Neutrophil (primary cell): ENCODE data around the gene SAP30BP.

ENCODE experiments used
- H3K27ac ChIP-seq: fragments of 200-600 bp; sonication (generic); 2 replicates; pipeline ENCODE4 v1.5.1; 2016; ENCODE audit warnings: mild to moderate bottlenecking, moderate library complexity
- H3K27me3 ChIP-seq: fragments of 200-600 bp; sonication (generic); 2 replicates; pipeline ENCODE4 v1.6.0; 2016; ENCODE audit warnings: mild to moderate bottlenecking
- H3K36me3 ChIP-seq: fragments of 200-600 bp; sonication (generic); 2 replicates; pipeline ENCODE4 v1.5.1; 2017
- H3K4me1 ChIP-seq, 2 experiments: fragments of 200-600 bp in 1 of 2; sonication (generic) in 1 of 2; 1 replicate in 1 of 2; 2 replicates in 1 of 2; pipeline versions ENCODE4 v1.5.1 to v1.6.1; 2013 to 2016; ENCODE audit warnings: low read depth in 1 of 2, low read length in 1 of 2, mild to moderate bottlenecking in 1 of 2, moderate library complexity in 1 of 2; ENCODE audit not compliant: control insufficient read depth in 1 of 2, insufficient read depth in 1 of 2
- H3K4me3 ChIP-seq, 2 experiments: fragments of 200-600 bp in 1 of 2; sonication (generic) in 1 of 2; 1 replicate in 1 of 2; 2 replicates in 1 of 2; pipeline ENCODE4 v1.5.1; 2013 to 2016; ENCODE audit warnings: low read depth in 1 of 2, low read length in 1 of 2, mild to moderate bottlenecking in 1 of 2, moderate library complexity in 1 of 2
- H3K9me3 ChIP-seq: fragments of 200-600 bp; sonication (generic); 2 replicates; pipeline ENCODE4 v1.5.1; 2016
- CTCF ChIP-seq: fragments of 200-600 bp; sonication (generic); IDR thresholded peaks from 2 replicates; pipeline ENCODE4 v1.5.1; 2016; ENCODE audit warnings: antibody characterized with exemption

The SAP30BP gene

GRCh38 chr17:75642182-75642783, 24.9 kb upstream of the SAP30BP start:
- H3K9me3 ChIP-seq: no peaks in the 10 kb centered on the region
- H3K4me3 ChIP-seq: no peak overlapping the region
- no peak for TF ChIP-seq CTCF
- H3K36me3 ChIP-seq: peaks cover 12% of the 10 kb centered on the region
- H3K27me3 ChIP-seq: no peaks in the 10 kb centered on the region
- H3K4me1 ChIP-seq: peaks cover 8 to 9% of the 10 kb centered on the region in 2 experiments
- H3K27ac ChIP-seq: no peak overlapping the region

GRCh38 chr17:75642784-75643642, 24.1 kb upstream of the SAP30BP start:
- H3K27ac ChIP-seq: no peak overlapping the region
- H3K4me3 ChIP-seq: no peak overlapping the region
- peaks cover 8 to 9% of the 10 kb centered on the region in 2 experiments for H3K4me1 ChIP-seq
- H3K27me3 ChIP-seq: no peaks in the 10 kb centered on the region
- H3K36me3 ChIP-seq: peaks cover 12% of the 10 kb centered on the region
- TF ChIP-seq CTCF: no peak
- no peaks in the 10 kb centered on the region for H3K9me3 ChIP-seq

- no peak overlapping the region for H3K27ac ChIP-seq
Observed at GRCh38 chr17:75643643-75644017, 23.5 kb upstream of the SAP30BP start.

GRCh38 chr17:75645501-75645888, 21.6 kb upstream of the SAP30BP start:
- H3K4me3 ChIP-seq: no peak overlapping the region
- no peak overlapping the region for H3K27ac ChIP-seq
- H3K4me1 ChIP-seq: peaks cover 8 to 9% of the 10 kb centered on the region in 2 experiments
- H3K36me3 ChIP-seq: peaks cover 24% of the 10 kb centered on the region
- no peak for TF ChIP-seq CTCF
- H3K27me3 ChIP-seq: no peaks in the 10 kb centered on the region
- H3K9me3 ChIP-seq: no peaks in the 10 kb centered on the region

More at GRCh38 chr17:75643643-75644017, 23.5 kb upstream of the SAP30BP start:
- Histone ChIP-seq H3K36me3 (peaks cover 12% of the 10 kb centered on the region), H3K27me3 (no peaks in the 10 kb centered on the region), H3K4me1 (peaks cover 8 to 9% of the 10 kb centered on the region in 2 experiments), H3K9me3 (no peaks in the 10 kb centered on the region), H3K4me3 (no peak overlapping the region)
- no peak for TF ChIP-seq CTCF

- H3K9me3 ChIP-seq: no peaks in the 10 kb centered on the region
- no peak overlapping the region for H3K4me3 ChIP-seq
- TF ChIP-seq CTCF: no peak
- H3K4me1 ChIP-seq: peaks cover 8 to 9% of the 10 kb centered on the region in 2 experiments
- H3K36me3 ChIP-seq: peaks cover 28% of the 10 kb centered on the region
- H3K27me3 ChIP-seq: no peaks in the 10 kb centered on the region
- no peak overlapping the region for H3K27ac ChIP-seq
Observed at GRCh38 chr17:75645889-75646637, 21.1 kb upstream of the SAP30BP start.
